GM12801 (cell line): ENCODE data around the gene MFSD2A.

Experiments
- CTCF ChIP-seq: IDR thresholded peaks from one replicate; pipeline ENCODE4 v1.5.1; 2011; ENCODE audit warnings: control low read depth; ENCODE audit not compliant: insufficient read length; ENCODE audit errors: extremely low read depth

Gene MFSD2A

DNA sequence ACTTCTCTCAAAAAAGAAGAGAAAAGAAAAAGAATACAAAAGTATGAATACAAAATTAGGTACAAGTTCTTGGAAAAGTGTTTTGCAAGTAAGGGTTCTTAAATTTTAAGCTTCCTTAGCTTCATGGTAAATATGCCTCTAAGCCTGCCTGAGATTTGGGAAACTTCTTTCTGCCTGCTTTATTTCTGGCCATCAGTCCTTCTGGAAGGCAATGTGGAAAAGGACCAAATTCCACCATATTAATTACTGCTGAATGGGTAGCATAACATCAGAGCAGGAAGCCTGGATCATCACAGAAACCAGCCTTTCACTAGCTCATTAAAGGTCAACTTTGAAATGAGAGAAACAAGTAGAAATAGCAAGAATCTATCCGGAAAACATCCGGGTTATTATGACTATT, 46.5 kb downstream of the MFSD2A start:
- TF ChIP-seq CTCF = no peak

GRCh38 chr1:40003156-40004093, 48.5 kb downstream of the MFSD2A start:
- TF ChIP-seq CTCF = no peak

DNA sequence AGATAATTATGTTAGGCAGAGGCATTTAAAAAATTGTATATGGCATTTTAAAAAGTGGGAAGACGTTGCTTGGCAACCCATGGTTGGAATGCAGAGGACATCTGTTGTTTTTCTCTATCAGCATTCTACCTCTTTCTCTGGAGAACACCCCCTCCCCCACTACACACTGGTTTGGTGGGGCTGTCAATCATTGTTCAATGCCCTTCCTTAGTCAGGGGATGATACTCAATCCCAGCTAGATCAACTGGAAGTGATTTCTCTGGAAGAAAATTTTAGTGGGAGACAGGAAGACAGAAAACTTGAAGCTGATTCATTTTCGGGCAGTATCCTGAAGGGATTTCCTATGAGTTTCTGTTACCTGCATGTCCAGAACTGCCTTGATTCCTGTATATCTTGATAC, 49.9 kb downstream of the MFSD2A start:
- TF ChIP-seq CTCF = no peak

GRCh38 chr1:40011198-40011597, 56.3 kb downstream of the MFSD2A start:
- TF ChIP-seq CTCF = no peak

DNA sequence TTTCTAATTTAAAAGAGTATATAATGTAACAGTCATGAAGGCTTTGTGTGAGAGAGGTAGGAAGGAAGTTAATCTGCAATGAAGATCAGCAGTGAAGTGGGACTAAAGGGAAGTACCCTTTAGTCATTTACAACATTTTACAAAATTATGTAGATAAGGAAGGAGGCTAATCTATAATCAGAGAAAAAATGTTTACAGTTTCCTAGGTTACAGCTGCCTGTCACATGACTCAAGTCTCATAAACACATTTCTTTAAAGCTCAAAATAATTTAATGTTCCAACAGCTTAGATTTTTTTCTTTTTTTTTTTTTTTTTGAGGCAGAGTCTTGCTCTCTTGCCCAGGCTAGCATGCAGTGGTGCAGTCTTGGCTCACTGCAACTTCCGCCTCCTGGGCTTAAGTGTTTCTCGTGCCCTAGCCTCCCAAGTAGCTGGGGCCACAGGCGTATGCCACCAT, 59.3 kb downstream of the MFSD2A start:
- TF ChIP-seq CTCF = no peak

GRCh38 chr1:40014812-40015594, 60.1 kb downstream of the MFSD2A start:
- TF ChIP-seq CTCF = no peak

- no peak for TF ChIP-seq CTCF
Measured at GRCh38 chr1:40017951-40018575, 63.1 kb downstream of the MFSD2A start.
